ENCODE data around the gene TBRG1. TPM values are rescaled to one million over a fixed set of nuclear protein-coding genes. Genes with fewer than 3 reads are reported as not detected.

The TBRG1 gene
- total and polyA plus RNA-seq, 4 donors: 13.4 to 32.4 (median 16.5) TPM

- no peak overlapping the region for H3K9ac ChIP-seq (ENCODE audit: low read depth in 1 of 2, low read length in 2 of 2)
- 94% methylated on average over 2 of the region's 2 CpGs for WGBS
- TF ChIP-seq HNF4G (IDR thresholded peaks at IDR 0.05): no peak
- TF ChIP-seq FOXA2 (IDR thresholded peaks at IDR 0.05): no peak
- TF ChIP-seq, protein P1, sequence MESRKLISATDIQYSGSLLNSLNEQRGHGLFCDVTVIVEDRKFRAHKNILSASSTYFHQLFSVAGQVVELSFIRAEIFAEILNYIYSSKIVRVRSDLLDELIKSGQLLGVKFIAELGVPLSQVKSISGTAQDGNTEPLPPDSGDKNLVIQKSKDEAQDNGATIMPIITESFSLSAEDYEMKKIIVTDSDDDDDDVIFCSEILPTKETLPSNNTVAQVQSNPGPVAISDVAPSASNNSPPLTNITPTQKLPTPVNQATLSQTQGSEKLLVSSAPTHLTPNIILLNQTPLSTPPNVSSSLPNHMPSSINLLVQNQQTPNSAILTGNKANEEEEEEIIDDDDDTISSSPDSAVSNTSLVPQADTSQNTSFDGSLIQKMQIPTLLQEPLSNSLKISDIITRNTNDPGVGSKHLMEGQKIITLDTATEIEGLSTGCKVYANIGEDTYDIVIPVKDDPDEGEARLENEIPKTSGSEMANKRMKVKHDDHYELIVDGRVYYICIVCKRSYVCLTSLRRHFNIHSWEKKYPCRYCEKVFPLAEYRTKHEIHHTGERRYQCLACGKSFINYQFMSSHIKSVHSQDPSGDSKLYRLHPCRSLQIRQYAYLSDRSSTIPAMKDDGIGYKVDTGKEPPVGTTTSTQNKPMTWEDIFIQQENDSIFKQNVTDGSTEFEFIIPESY (IDR thresholded peaks at IDR 0.05): no peak
- TF ChIP-seq SP1 (IDR thresholded peaks at IDR 0.05): no peak
- no peak for TF ChIP-seq REST (IDR thresholded peaks at IDR 0.05)
- TF ChIP-seq, protein P2, sequence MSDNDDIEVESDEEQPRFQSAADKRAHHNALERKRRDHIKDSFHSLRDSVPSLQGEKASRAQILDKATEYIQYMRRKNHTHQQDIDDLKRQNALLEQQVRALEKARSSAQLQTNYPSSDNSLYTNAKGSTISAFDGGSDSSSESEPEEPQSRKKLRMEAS (IDR thresholded peaks at IDR 0.05): no peak
- no peak for TF ChIP-seq YY1 (IDR thresholded peaks at IDR 0.05)
- H3K4me1 ChIP-seq (ENCODE audit: control insufficient read depth in 4 of 4, insufficient read depth in 4 of 4, low read length in 3 of 4): no peaks in the 10 kb centered on the region
- peaks cover 0 to 4% (median 2%) of the 10 kb centered on the region in 4 donors for H3K9me3 ChIP-seq (ENCODE audit: control insufficient read depth in 4 of 4, low read length in 3 of 4)
- no peak overlapping the region for H3K4me3 ChIP-seq (ENCODE audit: low read depth in 1 of 3, low read length in 3 of 3)
- no peaks in the 10 kb centered on the region for H3K27me3 ChIP-seq (ENCODE audit: control insufficient read depth in 4 of 4, insufficient read depth in 4 of 4, low read length in 3 of 4)
- no peak for DNase-seq (ENCODE audit: low spot score)
- H3K27ac ChIP-seq (ENCODE audit: low read depth in 1 of 2, low read length in 2 of 2): no peak overlapping the region
- no peaks in the 10 kb centered on the region for H3K36me3 ChIP-seq (ENCODE audit: control insufficient read depth in 4 of 4, insufficient read depth in 3 of 4, low read depth in 1 of 4, low read length in 3 of 4)
These were observed 58.8 kb downstream of the TBRG1 start for GRCh38 chr11:124681421-124681820.

- H3K27ac ChIP-seq (ENCODE audit: low read depth in 1 of 2, low read length in 2 of 2): no peak overlapping the region
- TF ChIP-seq, protein P1 (IDR thresholded peaks at IDR 0.05): no peak
- TF ChIP-seq FOXA1 (IDR thresholded peaks at IDR 0.05) (no peak), JUND (IDR thresholded peaks at IDR 0.05) (no peak), SP1 (IDR thresholded peaks at IDR 0.05) (no peak), FOXA2 (IDR thresholded peaks at IDR 0.05) (no peak), ATF3 (IDR thresholded peaks at IDR 0.05) (no peak), REST (IDR thresholded peaks at IDR 0.05) (no peak), EGR1 (IDR thresholded peaks at IDR 0.05; ENCODE audit: low read depth in 2 of 2) (no peak), RXRA (IDR thresholded peaks at IDR 0.05) (no peak), NR2F2 (IDR thresholded peaks at IDR 0.05) (no peak), HNF4G (IDR thresholded peaks at IDR 0.05) (no peak), TAF1 (conservative IDR thresholded peaks at IDR 0.05) (no peak)
- TF ChIP-seq, protein P2 (IDR thresholded peaks at IDR 0.05): no peak
- no peak for DNase-seq (ENCODE audit: low spot score)
- H3K9me3 ChIP-seq (ENCODE audit: control insufficient read depth in 4 of 4, low read length in 3 of 4): peaks cover 0 to 4% (median 2%) of the 10 kb centered on the region in 4 donors
- H3K4me1 ChIP-seq (ENCODE audit: control insufficient read depth in 4 of 4, insufficient read depth in 4 of 4, low read length in 3 of 4): no peaks in the 10 kb centered on the region
- 99% methylated on average over 1 of the region's 1 CpG for WGBS
- H3K36me3 ChIP-seq (ENCODE audit: control insufficient read depth in 4 of 4, insufficient read depth in 3 of 4, low read depth in 1 of 4, low read length in 3 of 4): no peaks in the 10 kb centered on the region
- no peak overlapping the region for H3K4me3 ChIP-seq (ENCODE audit: low read depth in 1 of 3, low read length in 3 of 3)
- no peak overlapping the region for H3K9ac ChIP-seq (ENCODE audit: low read depth in 1 of 2, low read length in 2 of 2)
- H3K27me3 ChIP-seq (ENCODE audit: control insufficient read depth in 4 of 4, insufficient read depth in 4 of 4, low read length in 3 of 4): no peaks in the 10 kb centered on the region
These were observed 59.8 kb downstream of the TBRG1 start for GRCh38 chr11:124682443-124682842.
